PC-9 (cell line): ENCODE results near the gene PALD1. TPM values are rescaled to one million over a fixed set of nuclear protein-coding genes. Genes with fewer than 3 reads are reported as not detected.
A peak's percentile ranks its signal among the peaks of the same experiment; 100 is the strongest.

Experiments
- BruUV-seq: library from RNA; stranded (reverse); fragments of 400-500 nt; replicated peaks from 2 replicates; lab custom pipeline; 2021; lab: Mats Ljungman, UMichigan
- CTCF ChIA-PET: fragments of 300-600 bp; sonication (Branson Sonifier 250); formaldehyde crosslinking; loops from one replicate; lab custom pipeline; 2022; ENCODE audit warnings: antibody characterized with exemption; lab: Charles Lee
- POLR2A ChIA-PET: fragments of 300-600 bp; sonication (Branson Sonifier 250); formaldehyde crosslinking; loops from one replicate; lab custom pipeline; 2022; ENCODE audit warnings: antibody characterized with exemption; ENCODE audit not compliant: unreplicated experiment; lab: Charles Lee
- DNase-seq, 2 experiments: peaks; one replicate each; pipeline versions ENCODE4 v3.0.0 to v3.0.0-alpha.2; 2015 to 2022; ENCODE audit warnings: mixed read lengths in 1 of 2
- H2AFZ ChIP-seq: fragments of 200-600 bp; sonication (generic); 2 replicates; pipeline ENCODE4 v1.8.1; 2017; ENCODE audit warnings: antibody characterized with exemption
- H3F3A ChIP-seq: fragments of 200-600 bp; sonication (generic); 2 replicates; pipeline ENCODE4 v1.8.1; 2017; ENCODE audit warnings: antibody characterized with exemption, mild to moderate bottlenecking, low read depth; ENCODE audit not compliant: insufficient read depth
- H3K27ac ChIP-seq: fragments of 200-600 bp; sonication (generic); 2 replicates; pipeline ENCODE4 v1.6.1; 2016; ENCODE audit warnings: mixed run types
- H3K27me3 ChIP-seq: fragments of 200-600 bp; sonication (generic); 2 replicates; pipeline ENCODE4 v1.6.1; 2016; ENCODE audit warnings: low read depth, mixed run types; ENCODE audit not compliant: insufficient read depth
- H3K36me3 ChIP-seq: fragments of 200-600 bp; sonication (generic); 2 replicates; pipeline ENCODE4 v1.6.1; 2016; ENCODE audit warnings: low read depth, mixed run types
- H3K4me1 ChIP-seq: fragments of 200-600 bp; sonication (generic); replicated peaks from 2 replicates; pipeline ENCODE4 v1.6.1; 2016; ENCODE audit warnings: mixed run types; ENCODE audit not compliant: insufficient read depth
- H3K4me2 ChIP-seq: fragments of 200-600 bp; sonication (generic); 2 replicates; pipeline ENCODE4 v1.6.1; 2017; ENCODE audit warnings: mixed run types
- H3K4me3 ChIP-seq: fragments of 200-600 bp; sonication (generic); 2 replicates; pipeline ENCODE4 v1.6.1; 2016; ENCODE audit warnings: mixed run types
- H3K79me2 ChIP-seq: fragments of 200-600 bp; sonication (generic); 2 replicates; pipeline ENCODE4 v1.6.1; 2017; ENCODE audit warnings: low read depth, mixed run types
- H3K9me2 ChIP-seq: fragments of 200-600 bp; sonication (generic); 2 replicates; pipeline ENCODE4 v1.8.1; 2017; ENCODE audit warnings: mild to moderate bottlenecking; ENCODE audit not compliant: insufficient read depth
- H3K9me3 ChIP-seq: fragments of 200-600 bp; sonication (generic); 2 replicates; pipeline ENCODE4 v1.8.1; 2016; ENCODE audit warnings: low read depth; ENCODE audit not compliant: insufficient read depth
- H4K20me1 ChIP-seq: fragments of 200-600 bp; sonication (generic); 2 replicates; pipeline ENCODE4 v1.8.1; 2017; ENCODE audit not compliant: insufficient read depth
- EZH2 ChIP-seq: fragments of 200-600 bp; sonication (generic); IDR thresholded peaks from 2 replicates; pipeline ENCODE4 v1.8.0; 2017; ENCODE audit warnings: antibody characterized with exemption, low read depth
- intact Hi-C: fragments of 100-400 bp; cut with micrococcal nuclease; formaldehyde crosslinking; loops from one replicate; pipeline ENCODE4 v1.10.0; 2022; ENCODE audit not compliant: unreplicated experiment
- total RNA-seq: library from RNA; stranded (reverse); gene quantifications from 2 replicates; pipeline ENCODE4 v1.2.3, GENCODE V29; 2021
- TF ChIP-seq, protein P1 (sequence below): fragments of 200-600 bp; sonication (generic); conservative IDR thresholded peaks from 2 replicates; pipeline ENCODE4 v1.6.1; 2017; ENCODE audit warnings: mixed run types, antibody characterized with exemption, mild to moderate bottlenecking, moderate library complexity

Gene PALD1
- total RNA-seq, 1 experiment from 2014 or later = 5.2 TPM

DNA sequence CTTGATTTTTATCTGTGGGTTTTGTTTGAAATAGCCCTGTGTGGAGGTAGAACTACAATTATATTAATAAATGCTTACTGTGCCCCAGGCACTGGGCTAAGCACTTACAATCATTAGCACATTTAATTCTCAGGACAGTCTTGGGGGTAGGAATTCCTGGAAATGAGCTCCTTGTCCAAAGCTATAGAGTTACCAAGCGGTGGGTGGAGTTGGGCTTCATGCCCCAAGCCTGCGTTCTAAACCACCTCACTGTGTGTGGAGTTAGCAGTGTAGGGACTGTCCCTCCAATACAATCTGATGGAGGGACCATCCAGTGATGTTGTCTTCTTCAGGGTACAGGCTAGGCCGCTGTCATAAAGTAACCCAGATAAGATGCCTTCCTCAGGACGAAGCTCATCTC, 49.7 kb downstream of the PALD1 start:
- Histone ChIP-seq H3K4me1 (no peaks in the 10 kb centered on the region), H3F3A (no peaks in the 10 kb centered on the region), H3K79me2 (no peaks in the 10 kb centered on the region), H3K4me2 (no peak overlapping the region), H3K4me3 (no peak overlapping the region), H4K20me1 (no peaks in the 10 kb centered on the region), H3K36me3 (no peaks in the 10 kb centered on the region), H3K27ac (no peak overlapping the region), H3K9me3 (no peaks in the 10 kb centered on the region), H2AFZ (no peak overlapping the region), H3K9me2 (no peaks in the 10 kb centered on the region), H3K27me3 (no peaks in the 10 kb centered on the region)
- TF ChIP-seq, protein P1, sequence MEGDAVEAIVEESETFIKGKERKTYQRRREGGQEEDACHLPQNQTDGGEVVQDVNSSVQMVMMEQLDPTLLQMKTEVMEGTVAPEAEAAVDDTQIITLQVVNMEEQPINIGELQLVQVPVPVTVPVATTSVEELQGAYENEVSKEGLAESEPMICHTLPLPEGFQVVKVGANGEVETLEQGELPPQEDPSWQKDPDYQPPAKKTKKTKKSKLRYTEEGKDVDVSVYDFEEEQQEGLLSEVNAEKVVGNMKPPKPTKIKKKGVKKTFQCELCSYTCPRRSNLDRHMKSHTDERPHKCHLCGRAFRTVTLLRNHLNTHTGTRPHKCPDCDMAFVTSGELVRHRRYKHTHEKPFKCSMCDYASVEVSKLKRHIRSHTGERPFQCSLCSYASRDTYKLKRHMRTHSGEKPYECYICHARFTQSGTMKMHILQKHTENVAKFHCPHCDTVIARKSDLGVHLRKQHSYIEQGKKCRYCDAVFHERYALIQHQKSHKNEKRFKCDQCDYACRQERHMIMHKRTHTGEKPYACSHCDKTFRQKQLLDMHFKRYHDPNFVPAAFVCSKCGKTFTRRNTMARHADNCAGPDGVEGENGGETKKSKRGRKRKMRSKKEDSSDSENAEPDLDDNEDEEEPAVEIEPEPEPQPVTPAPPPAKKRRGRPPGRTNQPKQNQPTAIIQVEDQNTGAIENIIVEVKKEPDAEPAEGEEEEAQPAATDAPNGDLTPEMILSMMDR = no peak
- TF ChIP-seq EZH2 = no peak
- no TSS peak for BruUV-seq
- CTCF ChIA-PET = no interaction called here
- no peak for DNase-seq
- POLR2A ChIA-PET = no interaction called here
- intact Hi-C loops = no loop called here

DNA sequence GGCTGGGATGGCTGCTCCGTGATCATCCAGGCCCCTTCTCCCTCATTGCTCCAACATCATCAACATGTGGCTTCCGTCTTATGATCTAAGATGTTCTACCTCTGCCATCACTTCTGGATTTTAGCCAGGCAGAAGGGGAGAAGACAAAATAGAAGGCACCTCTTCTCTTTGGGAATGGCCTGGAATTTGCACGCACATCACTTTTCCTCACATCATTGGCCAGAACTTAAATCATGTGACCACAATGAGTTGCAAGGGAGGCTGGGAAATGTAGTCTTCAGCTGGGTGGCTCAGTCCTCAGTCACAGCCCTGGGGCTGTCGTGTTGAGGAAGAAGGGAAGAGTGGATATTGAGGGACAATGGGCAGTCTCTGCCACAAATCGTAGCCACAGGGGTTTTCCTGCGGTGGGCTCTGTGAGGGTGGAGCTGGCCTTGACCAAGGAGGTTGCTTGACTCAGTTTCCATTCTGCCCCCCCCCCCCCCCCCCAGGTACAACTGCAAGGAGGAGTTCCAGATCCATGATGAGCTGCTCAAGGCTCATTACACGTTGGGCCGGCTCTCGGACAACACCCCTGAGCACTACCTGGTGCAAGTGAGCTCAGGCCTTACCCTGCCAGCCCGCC, 50.3 kb downstream of the PALD1 start:
- Histone ChIP-seq H3K36me3 (no peaks in the 10 kb centered on the region), H3K4me2 (no peak overlapping the region), H3K4me1 (no peaks in the 10 kb centered on the region), H3F3A (no peaks in the 10 kb centered on the region), H3K9me2 (no peaks in the 10 kb centered on the region), H2AFZ (no peak overlapping the region), H3K27me3 (no peaks in the 10 kb centered on the region), H3K9me3 (no peaks in the 10 kb centered on the region), H3K4me3 (no peak overlapping the region), H4K20me1 (no peaks in the 10 kb centered on the region), H3K79me2 (no peaks in the 10 kb centered on the region), H3K27ac (no peak overlapping the region)
- no TSS peak for BruUV-seq
- intact Hi-C loops = no loop called here
- ChIA-PET POLR2A (no interaction called here), CTCF (interaction anchor here (0.6 kb wide), 1 partner anchor 44 kb away, joined by 3 read pairs; no protein-coding TSS in a partner anchor)
- peak in 1 of 2 experiments; percentile 54 for DNase-seq
- TF ChIP-seq, protein P1 = no peak
- TF ChIP-seq EZH2 = no peak

DNA sequence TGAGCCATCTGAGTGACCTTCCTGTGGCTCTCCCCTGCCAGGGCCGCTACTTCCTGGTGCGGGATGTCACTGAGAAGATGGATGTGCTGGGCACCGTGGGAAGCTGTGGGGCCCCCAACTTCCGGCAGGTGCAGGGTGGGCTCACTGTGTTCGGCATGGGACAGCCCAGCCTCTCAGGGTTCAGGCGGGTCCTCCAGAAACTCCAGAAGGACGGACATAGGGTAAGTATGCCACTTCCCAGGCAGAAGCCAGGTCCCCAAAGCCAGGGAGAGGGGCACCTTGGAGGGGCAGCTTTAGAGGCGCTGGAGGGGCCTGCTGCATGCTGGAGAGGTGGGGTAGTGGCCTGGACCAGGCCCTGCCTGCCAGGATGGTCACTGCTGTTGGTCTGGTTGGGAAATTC, 51.3 kb downstream of the PALD1 start:
- Histone ChIP-seq H3K36me3 (no peaks in the 10 kb centered on the region), H3K4me3 (no peak overlapping the region), H3K4me2 (no peak overlapping the region), H2AFZ (no peak overlapping the region), H3K27me3 (no peaks in the 10 kb centered on the region), H3K27ac (no peak overlapping the region), H3K79me2 (no peaks in the 10 kb centered on the region), H4K20me1 (no peaks in the 10 kb centered on the region), H3K9me3 (no peaks in the 10 kb centered on the region), H3F3A (no peaks in the 10 kb centered on the region), H3K9me2 (no peaks in the 10 kb centered on the region), H3K4me1 (no peaks in the 10 kb centered on the region)
- no peak for DNase-seq
- intact Hi-C loops = loop anchor here (10.0 kb wide), 1 partner anchor 305 kb away; no protein-coding TSS in a partner anchor
- ChIA-PET CTCF (interaction anchor here (1.5 kb wide), 1 partner anchor 68 kb away, joined by 4 read pairs; no protein-coding TSS in a partner anchor), POLR2A (no interaction called here)
- TF ChIP-seq EZH2 = no peak
- TF ChIP-seq, protein P1 = no peak
- BruUV-seq = no TSS peak
